Right lobe of liver (tissue), 6 donors: ENCODE measurements around the gene SH2B3. TPM values are rescaled to one million over a fixed set of nuclear protein-coding genes. Genes with fewer than 3 reads are reported as not detected.

Source experiments
- ATAC-seq, 4 donors: fragments of 200-7000 bp; cut with Tn5 transposase; one replicate each; pipeline ENCODE4 v1.9.1; 2020; ENCODE audit warnings: mild to moderate bottlenecking in 4 of 4, moderate library complexity in 4 of 4
- DNase-seq, 3 donors: peaks; one replicate each; pipeline ENCODE4 v3.0.0-alpha.2; 2020
- H3K27ac ChIP-seq, 3 donors: fragments of 200-600 bp; one replicate each; pipeline ENCODE4 v1.8.0; 2022
- H3K27me3 ChIP-seq, 2 donors: fragments of 200-600 bp; one replicate each; pipeline ENCODE4 v1.8.0; 2022
- H3K36me3 ChIP-seq, 4 donors: fragments of 200-600 bp; sonication (generic) in 1 of 4; one replicate each; pipeline versions ENCODE4 v1.5.1 to v1.8.0; 2017 to 2022; ENCODE audit warnings: control low read depth in 1 of 4
- H3K4me1 ChIP-seq, 4 donors: fragments of 200-600 bp; sonication (generic) in 1 of 4; one replicate each; pipeline versions ENCODE4 v1.5.1 to v1.8.0; 2017 to 2022; ENCODE audit warnings: control low read depth in 1 of 4
- H3K4me3 ChIP-seq, 3 donors: fragments of 200-600 bp; one replicate each; pipeline ENCODE4 v1.8.0; 2022
- H3K9me3 ChIP-seq, 4 donors: fragments of 200-600 bp; sonication (generic) in 1 of 4; one replicate each; pipeline versions ENCODE4 v1.5.1 to v1.8.0; 2017 to 2022; ENCODE audit warnings: control low read depth in 1 of 4
- CTCF ChIP-seq, 4 donors: fragments of 200-600 bp in 3 of 4; fragments of 450-650 bp in 1 of 4; IDR thresholded peaks; one replicate each; pipeline versions ENCODE4 v1.5.1 to v1.8.0; 2016 to 2022; ENCODE audit warnings: antibody characterized with exemption in 4 of 4, mild to moderate bottlenecking in 2 of 4
- POLR2A ChIP-seq: fragments of 450-650 bp; IDR thresholded peaks from one replicate; pipeline ENCODE4 v1.6.1; 2017; ENCODE audit warnings: antibody characterized with exemption, mild to moderate bottlenecking
- WGBS: methylation state at CpG from one replicate; pipeline ENCODE4 v1.1.6; 2018; ENCODE audit warnings: low coverage, low lambda C conversion rate; ENCODE audit not compliant: insufficient coverage; ENCODE audit errors: missing lambda C conversion rate; 5-methylcytosine and 5-hydroxymethylcytosine counted together
- intact Hi-C, 2 donors: fragments of 100-400 bp; cut with DNase I; formaldehyde crosslinking; loops; one replicate each; pipeline versions ENCODE4 v1.11.2 to v1.14.1; 2022
- total RNA-seq, 6 experiments: library from RNA; depleted of rRNA in 2 of 6; stranded (reverse); fragments of >200 nt in 2 of 6; fragmentation: NEBNext Ultra II Directional in 3 of 6; extraction: Animal tissue kit (Norgen Biotek cat#: 25700) in 3 of 6; gene quantifications; one replicate each; pipeline versions ENCODE4 v1.1.0 to v1.2.4, GENCODE V29; 2016 to 2023
- donor health status: DM: no; HTN: yes; CAD: no.
- donor health status: DM: no; HTN: no; CAD: no.
- donor health status: DM: no; HTN: no; CAD: no.
- donor health status: DM: no; HTN: yes; CAD: no.
- donor health status: DM: no; HTN: yes; CAD: no.

Gene SH2B3
- total RNA-seq, 6 experiments from 2014 or later, result 6.7 to 43.5 (median 17.0) TPM

GRCh38 chr12:111379942-111380554 is 25.7 kb upstream of the SH2B3 start:
- WGBS, result 89% methylated on average over 3 of the region's 6 CpGs
- intact Hi-C loops, result no loop called here
- DNase-seq, result no peak

GRCh38 chr12:111384596-111384995 is 21.1 kb upstream of the SH2B3 start:
- Histone ChIP-seq H3K36me3 (no peaks in the 10 kb centered on the region), H3K4me3 (no peak overlapping the region), H3K27ac (no peak overlapping the region), H3K9me3 (no peaks in the 10 kb centered on the region), H3K27me3 (no peaks in the 10 kb centered on the region), H3K4me1 (no peaks in the 10 kb centered on the region)
- WGBS, result 87% methylated on average over 3 of the region's 5 CpGs
- ATAC-seq (no peak), DNase-seq (no peak)
- TF ChIP-seq POLR2A (no peak), CTCF (IDR thresholded peaks at IDR 0.05) (no peak)
- intact Hi-C loops, result no loop called here

More at GRCh38 chr12:111379942-111380554, 25.7 kb upstream of the SH2B3 start:
- no peaks in the 10 kb centered on the region for H3K36me3 ChIP-seq
- no peak overlapping the region for H3K4me3 ChIP-seq
- H3K27ac ChIP-seq, result no peak overlapping the region
- ATAC-seq, result no peak
- no peaks in the 10 kb centered on the region for H3K4me1 ChIP-seq
- H3K27me3 ChIP-seq, result no peaks in the 10 kb centered on the region
- TF ChIP-seq CTCF (IDR thresholded peaks at IDR 0.05), result no peak
- no peak for TF ChIP-seq POLR2A
- H3K9me3 ChIP-seq, result no peaks in the 10 kb centered on the region

- ATAC-seq (no peak), DNase-seq (no peak)
- H3K27ac ChIP-seq, result no peak overlapping the region
- H3K4me1 ChIP-seq, result no peaks in the 10 kb centered on the region
- intact Hi-C loops, result no loop called here
- no peak overlapping the region for H3K4me3 ChIP-seq
- H3K36me3 ChIP-seq, result no peaks in the 10 kb centered on the region
- H3K27me3 ChIP-seq, result no peaks in the 10 kb centered on the region
- TF ChIP-seq CTCF (IDR thresholded peaks at IDR 0.05), result no peak
- no peak for TF ChIP-seq POLR2A
- 56% methylated on average over 3 of the region's 3 CpGs for WGBS
- H3K9me3 ChIP-seq, result no peaks in the 10 kb centered on the region
These were observed 18.8 kb upstream of the SH2B3 start for GRCh38 chr12:111386885-111387284.

GRCh38 chr12:111387747-111388323 is 17.9 kb upstream of the SH2B3 start:
- Histone ChIP-seq H3K4me3 (no peak overlapping the region), H3K36me3 (no peaks in the 10 kb centered on the region), H3K27ac (no peak overlapping the region), H3K9me3 (no peaks in the 10 kb centered on the region), H3K4me1 (no peaks in the 10 kb centered on the region), H3K27me3 (no peaks in the 10 kb centered on the region)
- WGBS, result 76% methylated on average over 7 of the region's 9 CpGs
- intact Hi-C loops, result no loop called here
- DNase-seq, result no peak
- ATAC-seq, result no peak
- no peak for TF ChIP-seq CTCF (IDR thresholded peaks at IDR 0.05)
- TF ChIP-seq POLR2A, result no peak
